ENCODE data around the gene ZNF316.

ZNF316 gene

DNA sequence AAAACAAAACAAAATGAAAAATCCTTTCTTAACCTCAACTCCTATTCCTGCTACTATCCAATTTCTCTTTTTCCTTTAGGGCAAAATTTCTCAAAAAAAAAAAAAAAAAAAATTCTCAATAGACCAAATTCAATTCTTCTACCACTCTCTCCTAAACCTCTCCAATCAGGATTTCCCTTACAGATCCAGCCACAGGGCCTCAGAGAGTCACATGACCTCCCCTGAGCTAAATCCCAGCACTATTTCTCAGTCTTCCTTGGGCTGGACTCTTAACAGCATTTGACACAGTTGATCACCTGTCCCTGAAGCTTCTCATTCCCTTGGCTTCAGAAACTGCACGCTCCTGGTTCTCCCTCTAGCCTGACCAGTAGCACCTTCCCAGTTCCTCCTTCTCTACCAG is 64.7 kb downstream of the ZNF316 start:
- no peak for DNase-seq

Data from NCI-H1694 treated with DMSO at 0.1 percent for 48 hours (cell line).